ENCODE data around the gene FEM1A. TPM values are rescaled to one million over a fixed set of nuclear protein-coding genes. Genes with fewer than 3 reads are reported as not detected.

Gene FEM1A
- total and polyA plus RNA-seq, 2 donors (not counting 1 experiment from before 2014, with no cell fraction given) = 3.2 to 10.1 TPM

DNA sequence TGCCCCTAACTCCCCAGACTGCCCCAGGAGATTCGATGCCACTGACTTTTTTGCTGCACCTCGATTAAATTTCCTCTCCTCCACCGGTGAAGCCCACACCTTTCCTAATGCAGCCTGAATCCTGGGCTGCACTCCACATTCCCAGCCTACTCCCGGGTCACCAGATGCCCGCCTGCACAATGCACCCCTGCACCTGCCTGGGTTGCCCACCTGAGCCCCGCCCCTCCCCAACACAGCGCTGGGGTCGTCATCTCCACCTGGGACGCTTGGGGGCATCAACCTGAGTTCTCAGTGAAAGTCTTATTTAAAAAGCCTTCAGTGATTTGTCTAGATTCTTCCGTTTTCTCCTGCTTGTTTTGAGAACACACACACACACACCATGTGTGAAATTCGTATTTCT is 43.3 kb upstream of the FEM1A start:
- Histone ChIP-seq H3K9ac (ENCODE audit: insufficient read depth, low read length) (no peak overlapping the region), H3K4me3 (replicated peaks in 1 of 4; ENCODE audit: control extremely low read depth in 1 of 4, insufficient read depth in 1 of 4, low read depth in 3 of 4, low read length in 4 of 4) (no peak overlapping the region)
- DNase-seq (ENCODE audit: low read depth in 2 of 2) = no peak

DNA sequence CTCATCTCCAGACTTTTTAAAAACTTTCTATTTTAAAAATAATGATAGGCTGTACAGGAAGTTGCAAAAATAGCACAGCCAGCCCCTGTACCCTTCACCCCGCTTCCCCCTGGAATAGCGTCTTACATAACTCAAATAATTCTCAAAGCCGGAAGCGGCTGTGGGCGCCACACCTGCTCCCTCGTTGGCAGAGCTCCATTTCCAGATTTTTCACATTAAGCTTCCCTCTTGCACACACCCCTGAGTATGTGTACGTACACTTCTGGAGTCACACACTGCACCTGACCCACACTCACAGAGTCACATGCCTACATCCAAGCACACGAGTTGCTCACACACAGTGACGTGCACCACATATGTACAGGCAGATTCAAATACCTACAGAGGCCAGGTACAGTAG is 42.9 kb upstream of the FEM1A start:
- H3K27me3 ChIP-seq (ENCODE audit: control insufficient read depth, insufficient read depth, low read length) = peaks cover 5% of the 10 kb centered on the region
- TF ChIP-seq, protein P1, sequence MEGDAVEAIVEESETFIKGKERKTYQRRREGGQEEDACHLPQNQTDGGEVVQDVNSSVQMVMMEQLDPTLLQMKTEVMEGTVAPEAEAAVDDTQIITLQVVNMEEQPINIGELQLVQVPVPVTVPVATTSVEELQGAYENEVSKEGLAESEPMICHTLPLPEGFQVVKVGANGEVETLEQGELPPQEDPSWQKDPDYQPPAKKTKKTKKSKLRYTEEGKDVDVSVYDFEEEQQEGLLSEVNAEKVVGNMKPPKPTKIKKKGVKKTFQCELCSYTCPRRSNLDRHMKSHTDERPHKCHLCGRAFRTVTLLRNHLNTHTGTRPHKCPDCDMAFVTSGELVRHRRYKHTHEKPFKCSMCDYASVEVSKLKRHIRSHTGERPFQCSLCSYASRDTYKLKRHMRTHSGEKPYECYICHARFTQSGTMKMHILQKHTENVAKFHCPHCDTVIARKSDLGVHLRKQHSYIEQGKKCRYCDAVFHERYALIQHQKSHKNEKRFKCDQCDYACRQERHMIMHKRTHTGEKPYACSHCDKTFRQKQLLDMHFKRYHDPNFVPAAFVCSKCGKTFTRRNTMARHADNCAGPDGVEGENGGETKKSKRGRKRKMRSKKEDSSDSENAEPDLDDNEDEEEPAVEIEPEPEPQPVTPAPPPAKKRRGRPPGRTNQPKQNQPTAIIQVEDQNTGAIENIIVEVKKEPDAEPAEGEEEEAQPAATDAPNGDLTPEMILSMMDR (conservative IDR thresholded peaks at IDR 0.05 in 1 of 2, IDR thresholded peaks at IDR 0.05 in 1 of 2; ENCODE audit: low read depth in 1 of 2, low read length in 2 of 2) = no peak
- no peak for TF ChIP-seq EZH2 (IDR thresholded peaks at IDR 0.05; ENCODE audit: low read length, missing control alignments)
- H2AFZ ChIP-seq (ENCODE audit: low read length) = no peak overlapping the region
- DNase-seq (ENCODE audit: low read depth in 2 of 2) = no peak
- H3K4me2 ChIP-seq (ENCODE audit: extremely low read depth, insufficient read depth, low read length) = no peak overlapping the region
- peaks cover 6% of the 10 kb centered on the region for H3K4me1 ChIP-seq (ENCODE audit: control insufficient read depth, extremely low read depth, insufficient read depth, low read length)
- no peaks in the 10 kb centered on the region for H3K79me2 ChIP-seq (ENCODE audit: control insufficient read depth, insufficient read depth, low read length)
- no peak overlapping the region for H3K4me3 ChIP-seq (replicated peaks in 1 of 4; ENCODE audit: control extremely low read depth in 1 of 4, insufficient read depth in 1 of 4, low read depth in 3 of 4, low read length in 4 of 4)
- H4K20me1 ChIP-seq (ENCODE audit: control insufficient read depth, extremely low read depth, insufficient read depth, low read length) = no peaks in the 10 kb centered on the region
- no peak overlapping the region for H3K27ac ChIP-seq (ENCODE audit: insufficient read depth, low read length)
- H3K9me3 ChIP-seq (ENCODE audit: control insufficient read depth, insufficient read depth, low read depth, low read length) = no peaks in the 10 kb centered on the region
- no peaks in the 10 kb centered on the region for H3K36me3 ChIP-seq (ENCODE audit: control insufficient read depth, insufficient read depth, low read length)
- no peak overlapping the region for H3K9ac ChIP-seq (ENCODE audit: insufficient read depth, low read length)

More for the DNA sequence above, 43.3 kb upstream of the FEM1A start:
- Histone ChIP-seq H2AFZ (ENCODE audit: low read length) (no peak overlapping the region), H3K79me2 (ENCODE audit: control insufficient read depth, insufficient read depth, low read length) (no peaks in the 10 kb centered on the region), H3K27me3 (ENCODE audit: control insufficient read depth, insufficient read depth, low read length) (peaks cover 5% of the 10 kb centered on the region), H3K27ac (ENCODE audit: insufficient read depth, low read length) (no peak overlapping the region), H4K20me1 (ENCODE audit: control insufficient read depth, extremely low read depth, insufficient read depth, low read length) (no peaks in the 10 kb centered on the region), H3K4me2 (ENCODE audit: extremely low read depth, insufficient read depth, low read length) (no peak overlapping the region), H3K9me3 (ENCODE audit: control insufficient read depth, insufficient read depth, low read depth, low read length) (no peaks in the 10 kb centered on the region), H3K36me3 (ENCODE audit: control insufficient read depth, insufficient read depth, low read length) (no peaks in the 10 kb centered on the region), H3K4me1 (ENCODE audit: control insufficient read depth, extremely low read depth, insufficient read depth, low read length) (peaks cover 6% of the 10 kb centered on the region)
- TF ChIP-seq, protein P1 (conservative IDR thresholded peaks at IDR 0.05 in 1 of 2, IDR thresholded peaks at IDR 0.05 in 1 of 2; ENCODE audit: low read depth in 1 of 2, low read length in 2 of 2) = no peak
- TF ChIP-seq EZH2 (IDR thresholded peaks at IDR 0.05; ENCODE audit: low read length, missing control alignments) = no peak

DNA sequence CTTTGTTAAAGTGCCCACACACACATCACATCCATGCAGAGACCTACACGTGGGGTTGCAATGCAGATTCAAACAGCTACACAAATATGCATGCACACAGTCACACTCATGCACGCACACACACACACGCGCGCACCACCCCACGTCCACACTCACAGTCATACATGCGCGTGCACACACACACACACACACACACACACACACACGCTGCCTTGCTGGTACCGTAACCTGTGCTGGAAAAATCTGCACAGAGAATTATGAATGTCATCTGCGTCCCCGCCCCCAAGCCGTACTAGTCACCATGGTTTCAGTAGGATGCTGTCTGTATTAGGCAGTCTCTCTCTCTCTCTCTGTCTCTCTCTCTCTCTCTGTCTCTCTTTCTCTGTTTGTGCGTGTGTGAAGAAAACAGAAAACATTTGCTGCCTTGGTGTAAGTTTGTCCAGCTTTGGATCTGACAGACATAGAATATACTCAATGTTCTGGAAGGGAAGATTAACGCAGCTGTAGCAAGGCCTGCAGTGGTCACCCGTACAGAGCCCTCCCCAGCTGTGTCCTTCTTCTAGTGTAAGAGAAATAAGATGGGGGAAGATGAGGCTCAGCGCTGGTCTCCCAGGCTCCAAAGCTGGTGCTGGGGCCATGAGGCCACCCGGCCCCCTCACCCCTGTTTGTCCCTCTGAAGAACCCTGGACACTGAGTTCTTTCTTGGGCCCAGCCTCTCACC is 41.5 kb upstream of the FEM1A start:
- no peaks in the 10 kb centered on the region for H3K36me3 ChIP-seq (ENCODE audit: control insufficient read depth, insufficient read depth, low read length)
- H4K20me1 ChIP-seq (ENCODE audit: control insufficient read depth, extremely low read depth, insufficient read depth, low read length) = no peaks in the 10 kb centered on the region
- H3K27me3 ChIP-seq (ENCODE audit: control insufficient read depth, insufficient read depth, low read length) = peaks cover 5% of the 10 kb centered on the region
- H3K4me2 ChIP-seq (ENCODE audit: extremely low read depth, insufficient read depth, low read length) = no peak overlapping the region
- no peak overlapping the region for H2AFZ ChIP-seq (ENCODE audit: low read length)
- no peak overlapping the region for H3K27ac ChIP-seq (ENCODE audit: insufficient read depth, low read length)
- TF ChIP-seq, protein P1 (conservative IDR thresholded peaks at IDR 0.05 in 1 of 2, IDR thresholded peaks at IDR 0.05 in 1 of 2; ENCODE audit: low read depth in 1 of 2, low read length in 2 of 2) = no peak
- TF ChIP-seq EZH2 (IDR thresholded peaks at IDR 0.05; ENCODE audit: low read length, missing control alignments) = no peak
- DNase-seq (ENCODE audit: low read depth in 2 of 2) = no peak
- H3K9ac ChIP-seq (ENCODE audit: insufficient read depth, low read length) = no peak overlapping the region
- no peaks in the 10 kb centered on the region for H3K9me3 ChIP-seq (ENCODE audit: control insufficient read depth, insufficient read depth, low read depth, low read length)
- no peaks in the 10 kb centered on the region for H3K79me2 ChIP-seq (ENCODE audit: control insufficient read depth, insufficient read depth, low read length)
- no peak overlapping the region for H3K4me3 ChIP-seq (replicated peaks in 1 of 4; ENCODE audit: control extremely low read depth in 1 of 4, insufficient read depth in 1 of 4, low read depth in 3 of 4, low read length in 4 of 4)
- H3K4me1 ChIP-seq (ENCODE audit: control insufficient read depth, extremely low read depth, insufficient read depth, low read length) = peaks cover 1% of the 10 kb centered on the region
